CD8-positive, alpha-beta memory T cell (primary cell): ENCODE data around the gene RBM20. TPM values are rescaled to one million over a fixed set of nuclear protein-coding genes. Genes with fewer than 3 reads are reported as not detected.
"Not testable (repeated sequence)": the region's sequence is repeated elsewhere in the genome, so short reads cannot be mapped to it uniquely, and the experiment has no call there.

Experiments
- CTCF ChIA-PET: fragments of 350-600 bp; sonication (Branson Sonifier 250); formaldehyde crosslinking; loops from one replicate; lab custom pipeline; 2021; ENCODE audit warnings: antibody characterized with exemption; lab: Charles Lee
- POLR2A ChIA-PET: fragments of 350-600 bp; sonication (Branson Sonifier 250); formaldehyde crosslinking; loops from one replicate; lab custom pipeline; 2021; ENCODE audit warnings: antibody characterized with exemption; lab: Charles Lee
- DNase-seq, 5 donors: peaks; one replicate each; pipeline versions ENCODE4 v3.0.0 to v3.0.0-alpha.2; 2020 to 2022; ENCODE audit warnings: mixed read lengths in 1 of 5
- H3K27ac ChIP-seq: one replicate; pipeline ENCODE4 v1.7.0; 2013; ENCODE audit warnings: low read depth, mild to moderate bottlenecking, low read length, moderate library complexity
- H3K27me3 ChIP-seq: 2 replicates; pipeline ENCODE4 v1.7.0; 2013; ENCODE audit warnings: low read length, mild to moderate bottlenecking; ENCODE audit not compliant: insufficient read depth, poor library complexity, severe bottlenecking
- H3K36me3 ChIP-seq: 2 replicates; pipeline ENCODE4 v1.7.0; 2013; ENCODE audit warnings: mild to moderate bottlenecking, low read length, moderate library complexity; ENCODE audit not compliant: insufficient read depth
- H3K4me1 ChIP-seq: 2 replicates; pipeline ENCODE4 v1.7.0; 2013; ENCODE audit warnings: mild to moderate bottlenecking, low read length, moderate library complexity; ENCODE audit not compliant: insufficient read depth
- H3K4me3 ChIP-seq: 2 replicates; pipeline ENCODE4 v1.7.0; 2013; ENCODE audit warnings: mild to moderate bottlenecking, low read length
- H3K9me3 ChIP-seq: 2 replicates; pipeline ENCODE4 v1.7.0; 2013; ENCODE audit warnings: mild to moderate bottlenecking, low read length
- H3K27ac Mint-ChIP-seq, 8 donors: one replicate each; pipeline ENCODE4 v1.8.0; 2020 to 2021; ENCODE audit warnings: mixed read lengths in 8 of 8, mild to moderate bottlenecking in 6 of 8, inconsistent platforms in 3 of 8, moderate library complexity in 3 of 8
- H3K27me3 Mint-ChIP-seq, 2 donors: one replicate each; pipeline ENCODE4 v1.8.0; 2020 to 2021; ENCODE audit warnings: mixed read lengths in 2 of 2, mild to moderate bottlenecking in 1 of 2, moderate library complexity in 1 of 2
- H3K36me3 Mint-ChIP-seq, 3 donors: one replicate each; pipeline ENCODE4 v1.8.0; 2020 to 2021; ENCODE audit warnings: mixed read lengths in 3 of 3, inconsistent platforms in 1 of 3, mild to moderate bottlenecking in 1 of 3
- H3K4me1 Mint-ChIP-seq, 3 donors: one replicate each; pipeline ENCODE4 v1.8.0; 2020 to 2021; ENCODE audit warnings: mixed read lengths in 3 of 3, inconsistent platforms in 1 of 3, mild to moderate bottlenecking in 1 of 3
- H3K4me3 Mint-ChIP-seq, 7 donors: one replicate each; pipeline ENCODE4 v1.8.0; 2020 to 2021; ENCODE audit warnings: mixed read lengths in 7 of 7, mild to moderate bottlenecking in 6 of 7, moderate library complexity in 4 of 7, inconsistent platforms in 2 of 7
- H3K9me3 Mint-ChIP-seq, 5 donors: one replicate each; pipeline ENCODE4 v1.8.0; 2020 to 2022; ENCODE audit warnings: mixed read lengths in 5 of 5, mild to moderate bottlenecking in 3 of 5, moderate library complexity in 2 of 5, inconsistent platforms in 1 of 5
- polyA plus RNA-seq: library from polyadenylated mRNA; unstranded; fragments of 300-500 nt; fragmentation: Illumina TruSeq; gene quantifications from one replicate; pipeline ENCODE4 v1.2.3, GENCODE V29; 2021
- total RNA-seq, 2 experiments: library from RNA; stranded (reverse); gene quantifications; one replicate each; pipeline ENCODE4 v1.2.3, GENCODE V29; 2021

Gene RBM20
- total and polyA plus RNA-seq, 3 experiments from 2014 or later = 0.07 to 0.09 TPM; not detected in 1

DNA sequence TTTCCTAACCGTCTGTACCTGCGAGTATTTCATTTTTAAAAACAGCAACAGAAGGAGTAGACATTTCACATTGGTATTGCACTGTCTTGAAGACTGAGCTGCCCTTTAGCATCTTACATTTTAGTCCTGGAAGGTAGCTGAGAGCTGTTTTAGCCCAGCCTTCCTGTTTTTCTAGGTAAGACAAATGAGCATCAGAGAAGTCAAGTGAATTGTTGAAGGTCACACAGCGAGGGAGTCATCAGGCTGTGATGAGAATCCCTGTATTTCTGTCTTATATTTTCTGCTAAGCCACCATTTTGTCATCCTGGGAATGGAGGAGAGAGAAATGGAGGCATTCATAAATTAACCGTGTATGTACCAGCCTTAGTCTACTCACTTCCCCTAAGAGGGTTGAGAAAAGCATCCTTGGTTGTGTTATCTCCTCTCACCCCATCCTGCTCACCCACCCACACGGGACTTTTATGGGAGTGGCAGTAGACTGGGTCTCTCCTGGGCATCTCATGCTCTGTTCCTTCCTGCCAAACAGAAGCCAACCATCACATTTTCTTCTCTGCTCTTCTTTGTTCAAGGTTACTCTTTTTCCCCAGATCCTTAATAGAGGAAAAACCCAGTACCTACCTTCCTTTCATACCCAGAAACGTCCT lies 8.5 kb downstream of the RBM20 start:
- ChIA-PET CTCF (no interaction called here), POLR2A (no interaction called here)
- Histone ChIP-seq H3K27me3 (peaks cover 8% of the 10 kb centered on the region), H3K36me3 (no peaks in the 10 kb centered on the region), H3K9me3 (no peaks in the 10 kb centered on the region), H3K4me3 (no peak overlapping the region), H3K27ac (no peak overlapping the region), H3K4me1 (peaks cover 3% of the 10 kb centered on the region)
- H3K27ac Mint-ChIP-seq = no peak overlapping the region
- H3K27me3 Mint-ChIP-seq = peaks cover 11 to 80% of the 10 kb centered on the region in 2 donors
- no peaks in the 10 kb centered on the region for H3K9me3 Mint-ChIP-seq
- H3K4me3 Mint-ChIP-seq = no peak overlapping the region
- DNase-seq = no peak
- peaks cover 3 to 15% (median 4%) of the 10 kb centered on the region in 3 donors for H3K4me1 Mint-ChIP-seq
- peaks cover 0 to 1% (median 0%) of the 10 kb centered on the region in 3 donors for H3K36me3 Mint-ChIP-seq

DNA sequence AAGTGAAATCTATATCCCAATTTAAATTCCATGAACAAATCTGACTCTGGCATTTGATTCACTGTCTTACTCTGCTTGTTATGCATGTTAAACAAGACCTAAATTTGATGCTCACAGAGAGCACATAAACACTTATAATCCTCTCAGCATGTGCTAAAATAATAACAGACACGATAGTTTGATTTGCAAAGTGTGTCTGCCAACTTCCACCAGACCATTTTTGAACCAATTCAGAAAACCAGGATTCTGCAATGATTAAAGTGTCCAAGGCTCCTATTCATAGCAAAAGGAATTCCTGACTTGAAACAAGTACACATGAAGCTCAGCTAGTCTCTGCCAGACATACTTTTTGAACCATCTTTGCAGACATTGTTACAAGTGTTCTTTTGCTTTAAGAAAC lies 11.2 kb downstream of the RBM20 start:
- DNase-seq = no peak
- Histone ChIP-seq H3K4me3 (no peak overlapping the region), H3K27ac (no peak overlapping the region), H3K4me1 (peaks cover 3% of the 10 kb centered on the region), H3K36me3 (no peaks in the 10 kb centered on the region), H3K9me3 (no peaks in the 10 kb centered on the region), H3K27me3 (no peaks in the 10 kb centered on the region)
- no peak overlapping the region for H3K4me3 Mint-ChIP-seq
- no peak overlapping the region for H3K27ac Mint-ChIP-seq
- CTCF ChIA-PET = interaction anchor here (1.0 kb wide), 1 partner anchor 20 kb away, joined by 3 read pairs; no protein-coding TSS in a partner anchor
- H3K36me3 Mint-ChIP-seq = peaks cover 0 to 4% (median 0%) of the 10 kb centered on the region in 3 donors
- H3K27me3 Mint-ChIP-seq = peaks cover 11 to 74% of the 10 kb centered on the region in 2 donors
- H3K4me1 Mint-ChIP-seq = peaks cover 3 to 15% (median 4%) of the 10 kb centered on the region in 3 donors
- H3K9me3 Mint-ChIP-seq = no peaks in the 10 kb centered on the region
- POLR2A ChIA-PET = no interaction called here

DNA sequence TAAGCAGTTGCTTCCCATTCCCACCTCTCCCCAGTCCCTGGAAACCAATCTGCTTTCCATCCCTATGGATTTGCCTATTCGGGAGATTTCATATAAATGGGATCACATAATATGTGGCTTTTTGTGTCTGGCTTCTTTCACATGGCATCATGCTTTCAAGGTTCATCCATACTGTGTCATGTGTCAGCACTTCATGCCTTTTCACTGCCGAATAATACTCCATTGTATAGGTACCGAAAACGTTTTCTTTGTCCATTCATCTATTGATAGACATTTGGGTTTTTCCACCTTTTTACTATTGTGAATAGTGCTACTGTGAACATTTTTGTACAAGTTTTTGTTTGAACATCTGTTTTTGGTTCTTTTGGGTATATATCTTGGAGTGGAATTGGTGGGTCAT lies 12.5 kb downstream of the RBM20 start:
- no peak for DNase-seq
- ChIA-PET CTCF (no interaction called here), POLR2A (no interaction called here)
- H3K27me3 ChIP-seq = no peaks in the 10 kb centered on the region
- Mint-ChIP-seq H3K27ac (no peak overlapping the region), H3K4me3 (no peak overlapping the region), H3K36me3 (peaks cover 0 to 4% (median 0%) of the 10 kb centered on the region in 3 donors), H3K27me3 (peaks cover 11 to 70% of the 10 kb centered on the region in 2 donors), H3K4me1 (peaks cover 2 to 9% (median 4%) of the 10 kb centered on the region in 3 donors), H3K9me3 (no peaks in the 10 kb centered on the region)
- H3K36me3 ChIP-seq = no peaks in the 10 kb centered on the region
- no peaks in the 10 kb centered on the region for H3K9me3 ChIP-seq
- H3K4me3 ChIP-seq = no peak overlapping the region
- H3K27ac ChIP-seq = no peak overlapping the region
- peaks cover under 1% of the 10 kb centered on the region for H3K4me1 ChIP-seq

DNA sequence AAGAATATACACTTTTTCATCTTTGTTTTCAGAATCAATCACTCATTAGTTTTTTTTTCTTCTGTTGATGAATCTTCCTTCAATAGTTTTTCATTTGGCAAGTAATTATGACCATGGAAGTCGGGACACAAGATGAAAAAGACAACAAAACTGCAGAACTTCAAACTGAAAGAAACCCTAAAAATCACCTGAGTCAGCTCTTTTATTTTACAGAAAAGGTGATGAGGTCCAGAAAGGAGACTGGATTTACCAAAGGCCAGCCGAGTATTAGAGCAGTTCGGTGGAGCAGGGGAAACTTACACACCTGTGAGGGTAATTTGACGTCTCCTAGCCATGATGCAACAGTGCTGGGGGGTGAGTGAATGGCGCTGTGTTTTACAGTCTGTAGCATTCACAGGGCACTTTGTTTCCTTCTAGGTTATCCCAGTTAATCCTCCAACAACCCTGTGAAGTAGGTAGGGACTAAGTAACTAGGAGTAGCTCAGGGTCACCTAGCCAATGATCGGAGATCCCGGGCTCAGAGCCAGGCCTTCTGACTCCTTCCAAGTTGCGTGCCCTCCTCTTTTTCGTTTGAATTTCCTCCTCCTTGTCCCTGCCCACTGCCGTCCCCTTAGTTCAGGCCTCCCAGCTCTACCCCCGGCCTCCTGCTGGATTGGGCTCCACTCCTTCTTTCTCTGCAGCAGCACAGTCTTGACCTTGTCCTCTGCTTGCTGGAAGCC lies 14.0 kb downstream of the RBM20 start:
- no peaks in the 10 kb centered on the region for H3K36me3 ChIP-seq
- H3K27ac ChIP-seq = no peak overlapping the region
- no peaks in the 10 kb centered on the region for H3K9me3 ChIP-seq
- peaks cover 0 to 4% (median 0%) of the 10 kb centered on the region in 3 donors for H3K36me3 Mint-ChIP-seq
- H3K4me1 ChIP-seq = no peaks in the 10 kb centered on the region
- H3K9me3 Mint-ChIP-seq = no peaks in the 10 kb centered on the region
- no peaks in the 10 kb centered on the region for H3K27me3 ChIP-seq
- H3K4me1 Mint-ChIP-seq = peaks cover 1 to 4% (median 3%) of the 10 kb centered on the region in 3 donors
- no peak for DNase-seq
- ChIA-PET POLR2A (no interaction called here), CTCF (no interaction called here)
- H3K27me3 Mint-ChIP-seq = peaks cover 9 to 61% of the 10 kb centered on the region in 2 donors
- no peak overlapping the region for H3K4me3 ChIP-seq
- H3K4me3 Mint-ChIP-seq = no peak overlapping the region
- no peak overlapping the region for H3K27ac Mint-ChIP-seq

DNA sequence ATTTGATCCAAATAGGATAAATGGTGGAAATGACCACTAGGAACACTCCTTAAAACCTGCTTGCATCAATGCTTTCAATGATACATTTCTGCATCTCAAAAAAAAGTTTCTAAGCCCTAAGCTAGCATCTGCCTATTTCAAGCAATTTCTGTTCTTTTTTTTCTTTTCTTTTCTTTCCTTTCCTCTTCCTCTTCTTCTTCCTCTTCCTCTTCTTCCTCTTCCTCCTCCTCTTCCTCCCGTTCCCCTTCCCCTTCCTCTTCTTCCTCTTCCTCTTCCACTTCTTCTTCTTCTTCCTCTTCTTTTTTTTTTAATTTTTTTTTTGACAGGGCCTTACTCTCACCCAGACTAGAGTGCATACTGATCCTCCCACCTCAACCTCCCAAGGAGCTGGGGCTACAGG lies 15.4 kb downstream of the RBM20 start:
- H3K9me3 Mint-ChIP-seq = no peaks in the 10 kb centered on the region
- ChIA-PET CTCF (interaction anchor here (1.5 kb wide), 1 partner anchor 13 kb away, joined by 8 read pairs; no protein-coding TSS in a partner anchor), POLR2A (no interaction called here)
- no peaks in the 10 kb centered on the region for H3K36me3 ChIP-seq
- H3K27ac ChIP-seq = no peak overlapping the region
- no peak for DNase-seq
- H3K36me3 Mint-ChIP-seq = peaks cover 0 to 4% (median 0%) of the 10 kb centered on the region in 3 donors
- no peaks in the 10 kb centered on the region for H3K9me3 ChIP-seq
- no peaks in the 10 kb centered on the region for H3K4me1 ChIP-seq
- peaks cover 1 to 4% (median 3%) of the 10 kb centered on the region in 3 donors for H3K4me1 Mint-ChIP-seq
- H3K27me3 ChIP-seq = no peaks in the 10 kb centered on the region
- H3K4me3 Mint-ChIP-seq = no peak overlapping the region
- peaks cover 8 to 49% of the 10 kb centered on the region in 2 donors for H3K27me3 Mint-ChIP-seq
- H3K27ac Mint-ChIP-seq = peak overlapping the region in 1 of 8 donors; percentile 63
- H3K4me3 ChIP-seq = no peak overlapping the region

DNA sequence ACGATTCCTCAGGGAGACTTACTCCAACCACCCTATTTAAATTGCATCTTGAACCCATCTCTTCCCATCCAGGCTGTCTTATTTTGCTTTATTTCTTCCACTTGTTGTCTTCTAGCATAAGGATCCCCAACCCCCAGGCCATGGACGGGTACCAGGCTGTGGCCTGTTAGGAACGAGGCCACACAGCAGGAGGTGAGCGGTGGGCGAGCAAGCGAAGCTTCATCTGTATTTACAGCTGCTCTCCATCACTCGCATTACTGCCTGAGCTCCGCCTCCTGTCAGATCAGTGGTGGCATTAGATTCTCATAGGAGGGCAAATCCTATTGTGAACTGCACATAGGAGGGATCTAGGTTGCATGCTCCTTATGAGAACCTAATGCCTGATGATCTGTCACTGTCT lies 16.2 kb downstream of the RBM20 start:
- CTCF ChIA-PET = interaction anchor here (0.9 kb wide), 1 partner anchor 12 kb away, joined by 4 read pairs; no protein-coding TSS in a partner anchor
- H3K36me3 Mint-ChIP-seq, H3K9me3 Mint-ChIP-seq, H3K4me1 ChIP-seq, H3K9me3 ChIP-seq, DNase-seq, H3K36me3 ChIP-seq, H3K4me1 Mint-ChIP-seq, H3K27ac ChIP-seq, H3K4me3 Mint-ChIP-seq, POLR2A ChIA-PET, H3K4me3 ChIP-seq, H3K27me3 ChIP-seq: not testable (repeated sequence)
- H3K27me3 Mint-ChIP-seq = peaks cover 8 to 45% of the 10 kb centered on the region in 2 donors
- peak overlapping the region in 1 of 8 donors; percentile 29 for H3K27ac Mint-ChIP-seq

DNA sequence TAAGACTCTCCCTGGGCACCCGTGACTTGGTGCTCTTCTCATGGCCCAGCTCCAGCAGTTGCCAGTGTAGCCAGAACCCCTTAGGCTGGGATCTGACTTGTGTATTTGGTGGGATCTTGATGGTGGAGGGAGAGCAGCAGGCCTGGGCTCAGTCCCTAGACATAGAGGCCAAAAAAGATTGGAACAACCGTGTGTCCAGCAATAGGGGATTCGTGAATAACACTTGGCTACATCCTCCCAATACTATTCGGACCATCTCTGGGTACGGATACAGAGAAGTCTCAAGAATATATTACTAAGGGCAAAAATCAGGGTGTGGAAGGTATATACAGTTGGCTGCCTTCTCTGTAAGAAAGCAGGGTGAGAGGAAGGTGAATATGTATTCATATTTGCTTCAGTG lies 17.2 kb downstream of the RBM20 start:
- Histone ChIP-seq H3K27ac (no peak overlapping the region), H3K4me3 (no peak overlapping the region), H3K27me3 (no peaks in the 10 kb centered on the region), H3K36me3 (no peaks in the 10 kb centered on the region), H3K9me3 (no peaks in the 10 kb centered on the region), H3K4me1 (no peaks in the 10 kb centered on the region)
- POLR2A ChIA-PET = no interaction called here
- peaks cover 0 to 4% (median 0%) of the 10 kb centered on the region in 3 donors for H3K36me3 Mint-ChIP-seq
- H3K9me3 Mint-ChIP-seq = no peaks in the 10 kb centered on the region
- DNase-seq = no peak
- peaks cover 1 to 4% (median 3%) of the 10 kb centered on the region in 3 donors for H3K4me1 Mint-ChIP-seq
- no peak overlapping the region for H3K27ac Mint-ChIP-seq
- CTCF ChIA-PET = no interaction called here
- no peak overlapping the region for H3K4me3 Mint-ChIP-seq
- H3K27me3 Mint-ChIP-seq = peaks cover 7 to 40% of the 10 kb centered on the region in 2 donors
